Left cardiac atrium (tissue), 4 donors: ENCODE data around the gene ETV6. TPM values are rescaled to one million over a fixed set of nuclear protein-coding genes. Genes with fewer than 3 reads are reported as not detected.

Source experiments
- ATAC-seq, 2 donors: fragments of 200-7000 bp; cut with Tn5 transposase; one replicate each; pipeline ENCODE4 v1.9.1; 2020; ENCODE audit warnings: mild to moderate bottlenecking in 2 of 2, moderate library complexity in 2 of 2
- DNase-seq: peaks from one replicate; pipeline ENCODE4 v3.0.0-alpha.2; 2020
- intact Hi-C, 2 donors: fragments of 100-400 bp; cut with DNase I; formaldehyde crosslinking; loops; one replicate each; pipeline versions ENCODE4 v1.14.1 to v1.15.1; 2022 to 2023
- total RNA-seq, 2 donors: library from RNA; stranded (reverse); fragmentation: NEBNext Ultra II Directional; extraction: Animal tissue kit (Norgen Biotek cat#: 25700); gene quantifications; one replicate each; pipeline ENCODE4 v1.2.1, GENCODE V29; 2021
- donor health status: DM: no; HTN: yes; CAD: no.
- donor health status: DM: no; HTN: yes; CAD: no; lungs with severe emphysema.
- donor health status: DM: yes; HTN: yes; CAD: no.
- donor health status: Dilated cardiomyopathy.

The ETV6 gene
- total RNA-seq, 2 donors from 2014 or later: 12.1 to 20.2 TPM

- intact Hi-C loops: no loop called here
- peak; percentile 59 to 68 for ATAC-seq
Observed at GRCh38 chr12:11839091-11839641, 189.7 kb downstream of the ETV6 start.

GRCh38 chr12:11840366-11840765 is 190.9 kb downstream of the ETV6 start:
- ATAC-seq (no peak), DNase-seq (no peak)
- intact Hi-C loops: no loop called here

More at GRCh38 chr12:11839091-11839641, 189.7 kb downstream of the ETV6 start:
- peak; percentile 63 for DNase-seq

GRCh38 chr12:11846488-11846887 is 197.0 kb downstream of the ETV6 start:
- DNase-seq: no peak
- no peak for ATAC-seq
- intact Hi-C loops: no loop called here

- no peak for ATAC-seq
- intact Hi-C loops: no loop called here
- no peak for DNase-seq
Observed at GRCh38 chr12:11847539-11847938, 198.1 kb downstream of the ETV6 start.

GRCh38 chr12:11849757-11850504 is 200.5 kb downstream of the ETV6 start:
- intact Hi-C loops: no loop called here
- DNase-seq: no peak
- no peak for ATAC-seq

- intact Hi-C loops: no loop called here
- DNase-seq: no peak
Observed at GRCh38 chr12:11853126-11853525, 203.7 kb downstream of the ETV6 start.

GRCh38 chr12:11854011-11854499 is 204.6 kb downstream of the ETV6 start:
- DNase-seq (no peak), ATAC-seq (no peak)
- intact Hi-C loops: no loop called here

More at GRCh38 chr12:11853126-11853525, 203.7 kb downstream of the ETV6 start:
- ATAC-seq: no peak

GRCh38 chr12:11855983-11856374 is 206.5 kb downstream of the ETV6 start:
- no peak for DNase-seq
- intact Hi-C loops: no loop called here
- peak in 1 of 2 donors; percentile 54 for ATAC-seq

- intact Hi-C loops: no loop called here
- DNase-seq (no peak), ATAC-seq (peak in 1 of 2 donors; percentile 35)
Observed at GRCh38 chr12:11856971-11857370, 207.5 kb downstream of the ETV6 start.

GRCh38 chr12:11859705-11860425 is 210.4 kb downstream of the ETV6 start:
- intact Hi-C loops: loop anchor here (10.0 kb wide), 2 partner anchors 105 to 205 kb away; no protein-coding TSS in a partner anchor
- no peak for ATAC-seq
- DNase-seq: no peak

- intact Hi-C loops: loop anchor here (10.0 kb wide), 2 partner anchors 107 to 207 kb away; no protein-coding TSS in a partner anchor
- ATAC-seq (no peak), DNase-seq (no peak)
Observed at GRCh38 chr12:11861155-11861863, 211.8 kb downstream of the ETV6 start.

- intact Hi-C loops: loop anchor here (10.0 kb wide), 2 partner anchors 107 to 207 kb away; no protein-coding TSS in a partner anchor
- ATAC-seq (no peak), DNase-seq (no peak)
Observed at GRCh38 chr12:11861864-11862600, 212.6 kb downstream of the ETV6 start.

- DNase-seq (no peak), ATAC-seq (peak; percentile 64 to 73)
- intact Hi-C loops: loop anchor here (10.0 kb wide), 2 partner anchors 108 to 208 kb away; no protein-coding TSS in a partner anchor
Observed at GRCh38 chr12:11862798-11863197, 213.3 kb downstream of the ETV6 start.

- DNase-seq (peak; percentile 64), ATAC-seq (peak; percentile 79 to 85)
- intact Hi-C loops: loop anchor here (10.0 kb wide), 2 partner anchors 109 to 209 kb away; no protein-coding TSS in a partner anchor
Observed at GRCh38 chr12:11863478-11863906, 214.0 kb downstream of the ETV6 start.

GRCh38 chr12:11863988-11864387 is 214.5 kb downstream of the ETV6 start:
- peak; percentile 47 for DNase-seq
- peak; percentile 72 to 87 for ATAC-seq
- intact Hi-C loops: loop anchor here (10.0 kb wide), 2 partner anchors 109 to 209 kb away; no protein-coding TSS in a partner anchor

GRCh38 chr12:11865824-11866223 is 216.3 kb downstream of the ETV6 start:
- DNase-seq (no peak), ATAC-seq (no peak)
- intact Hi-C loops: loop anchor here (10.0 kb wide), 2 partner anchors 111 to 211 kb away; no protein-coding TSS in a partner anchor

- no peak for ATAC-seq
- intact Hi-C loops: loop anchor here (10.0 kb wide), 2 partner anchors 113 to 213 kb away; no protein-coding TSS in a partner anchor
Observed at GRCh38 chr12:11868027-11868426, 218.6 kb downstream of the ETV6 start.

GRCh38 chr12:11869406-11869805 is 219.9 kb downstream of the ETV6 start:
- intact Hi-C loops: loop anchor here (10.0 kb wide), 2 partner anchors 115 to 215 kb away; no protein-coding TSS in a partner anchor
- ATAC-seq (no peak), DNase-seq (no peak)

More at GRCh38 chr12:11868027-11868426, 218.6 kb downstream of the ETV6 start:
- DNase-seq: no peak
